T47D (cell line): ENCODE results near the gene PPP4C.

Experiments used
- DNase-seq, 2 experiments: peaks; one replicate each; pipeline versions ENCODE4 v3.0.0 to v3.0.0-alpha.2; 2011 to 2012; ENCODE audit warnings: low read depth in 1 of 2, low spot score in 1 of 2
- JUND ChIP-seq: IDR thresholded peaks from 2 replicates; pipeline ENCODE4 v1.6.1; 2012; ENCODE audit warnings: low read depth
- in situ Hi-C: cut with HindIII; loops from 2 replicates; pipeline ENCODE4 v1.10.0; 2016; ENCODE audit warnings: low sequenced_read_pairs, low pct_unique_long_range_greater_than_20kb

The PPP4C gene

GRCh38 chr16:30063893-30064728 is 11.7 kb upstream of the PPP4C start:
- DNase-seq = peak in 1 of 2 experiments; percentile 71
- no peak for TF ChIP-seq JUND
- in situ Hi-C loops = no loop called here

GRCh38 chr16:30064729-30065101 is 11.1 kb upstream of the PPP4C start:
- TF ChIP-seq JUND = no peak
- in situ Hi-C loops = no loop called here
- no peak for DNase-seq

- TF ChIP-seq JUND = peak; percentile 46; the same call in 1 of the 2 replicates
- in situ Hi-C loops = no loop called here
- DNase-seq = peak; percentile 85 to 99
Measured at GRCh38 chr16:30065102-30065942, 10.5 kb upstream of the PPP4C start, which contains the start of gene ALDOA. Gene ALDOA, plus strand, starts transcription at chr16:30065760. Its CDS starts 1,138 bp downstream, at chr16:30066898.

- TF ChIP-seq JUND = no peak
- no peak for DNase-seq
- in situ Hi-C loops = no loop called here
Measured at GRCh38 chr16:30065943-30066760, 9.6 kb upstream of the PPP4C start.

- in situ Hi-C loops = no loop called here
- DNase-seq = no peak
Measured at GRCh38 chr16:30066761-30067583, 8.8 kb upstream of the PPP4C start.

GRCh38 chr16:30067584-30067916 is 8.2 kb upstream of the PPP4C start:
- in situ Hi-C loops = no loop called here
- DNase-seq = no peak
- TF ChIP-seq JUND = no peak

More at GRCh38 chr16:30066761-30067583, 8.8 kb upstream of the PPP4C start:
- no peak for TF ChIP-seq JUND

- in situ Hi-C loops = no loop called here
- no peak for DNase-seq
- TF ChIP-seq JUND = no peak
Measured at GRCh38 chr16:30068333-30068732, 7.5 kb upstream of the PPP4C start.

GRCh38 chr16:30068750-30069610 is 6.8 kb upstream of the PPP4C start:
- in situ Hi-C loops = no loop called here
- TF ChIP-seq JUND = no peak
- DNase-seq = peak in 1 of 2 experiments; percentile 69

GRCh38 chr16:30069611-30070462 is 6.0 kb upstream of the PPP4C start:
- in situ Hi-C loops = no loop called here
- no peak for TF ChIP-seq JUND
- DNase-seq = no peak

- no peak for DNase-seq
- in situ Hi-C loops = no loop called here
- TF ChIP-seq JUND = no peak
Measured at GRCh38 chr16:30070490-30070889, 5.3 kb upstream of the PPP4C start.
